NCI-H524 (cell line): Measurements from ENCODE around the gene RMDN2.

Source experiments
- DNase-seq, 2 experiments: peaks; one replicate each; lab custom pipeline; 2025; lab: John Stamatoyannopoulos, UW

The RMDN2 gene

GRCh38 chr2:38045811-38046210, 120.7 kb downstream of the RMDN2 start:
- no peak for DNase-seq

- no peak for DNase-seq
These were observed 131.1 kb downstream of the RMDN2 start for GRCh38 chr2:38056216-38056615.

GRCh38 chr2:38057651-38058410, 132.7 kb downstream of the RMDN2 start:
- no peak for DNase-seq

- no peak for DNase-seq
These were observed 135.3 kb downstream of the RMDN2 start for GRCh38 chr2:38060236-38061018.

GRCh38 chr2:38064801-38065501, 139.9 kb downstream of the RMDN2 start:
- DNase-seq = no peak

GRCh38 chr2:38065502-38066135, 140.5 kb downstream of the RMDN2 start:
- DNase-seq = no peak

GRCh38 chr2:38066421-38067115, 141.5 kb downstream of the RMDN2 start:
- no peak for DNase-seq
